Transverse colon (tissue), 4 donors: ENCODE data around the gene ITPRID2.

Experiments used
- EP300 ChIP-seq: sonication (generic); formaldehyde crosslinking; IDR thresholded peaks from one replicate; pipeline ENCODE4 v1.6.1; 2017; ENCODE audit warnings: antibody characterized with exemption, low read depth
- POLR2A ChIP-seq: fragments of 450-650 bp; IDR thresholded peaks from one replicate; pipeline ENCODE4 v1.6.1; 2016; ENCODE audit warnings: antibody characterized with exemption, mild to moderate bottlenecking, moderate library complexity
- POLR2AphosphoS5 ChIP-seq, 3 donors: sonication (generic); formaldehyde crosslinking; IDR thresholded peaks; one replicate each; pipeline ENCODE4 v1.6.1; 2016; ENCODE audit warnings: antibody characterized with exemption in 3 of 3
- TF ChIP-seq, protein P1 (sequence below), 5 experiments: fragments of 200-600 bp in 3 of 5; fragments of 450-650 bp in 2 of 5; sonication (generic) in 3 of 5; IDR thresholded peaks; 1 replicate in 2 of 5; 2 replicates in 3 of 5; pipeline ENCODE4 v1.5.1; 2016 to 2017; ENCODE audit warnings: antibody characterized with exemption in 5 of 5, inconsistent platforms in 3 of 5, mild to moderate bottlenecking in 2 of 5, moderate library complexity in 1 of 5

DNA sequence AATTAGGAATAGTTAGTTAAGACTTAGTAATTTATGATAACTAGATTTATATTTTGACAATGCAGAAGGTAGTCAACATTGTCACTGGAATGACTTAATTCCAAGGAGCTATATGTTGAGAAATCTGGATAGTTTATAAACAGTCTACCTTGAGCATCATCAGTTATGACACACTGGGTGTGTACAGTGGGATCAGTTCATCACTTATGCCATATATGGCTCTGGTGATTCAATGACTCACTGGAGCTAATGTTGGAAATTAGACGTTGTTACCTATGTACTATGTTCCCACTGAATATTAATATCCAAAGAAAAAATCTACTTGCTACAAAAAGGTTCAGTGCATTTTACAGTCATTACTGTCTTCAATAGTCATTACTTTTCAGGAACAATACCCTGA lies 34.0 kb upstream of the ITPRID2 start:
- TF ChIP-seq, protein P1, sequence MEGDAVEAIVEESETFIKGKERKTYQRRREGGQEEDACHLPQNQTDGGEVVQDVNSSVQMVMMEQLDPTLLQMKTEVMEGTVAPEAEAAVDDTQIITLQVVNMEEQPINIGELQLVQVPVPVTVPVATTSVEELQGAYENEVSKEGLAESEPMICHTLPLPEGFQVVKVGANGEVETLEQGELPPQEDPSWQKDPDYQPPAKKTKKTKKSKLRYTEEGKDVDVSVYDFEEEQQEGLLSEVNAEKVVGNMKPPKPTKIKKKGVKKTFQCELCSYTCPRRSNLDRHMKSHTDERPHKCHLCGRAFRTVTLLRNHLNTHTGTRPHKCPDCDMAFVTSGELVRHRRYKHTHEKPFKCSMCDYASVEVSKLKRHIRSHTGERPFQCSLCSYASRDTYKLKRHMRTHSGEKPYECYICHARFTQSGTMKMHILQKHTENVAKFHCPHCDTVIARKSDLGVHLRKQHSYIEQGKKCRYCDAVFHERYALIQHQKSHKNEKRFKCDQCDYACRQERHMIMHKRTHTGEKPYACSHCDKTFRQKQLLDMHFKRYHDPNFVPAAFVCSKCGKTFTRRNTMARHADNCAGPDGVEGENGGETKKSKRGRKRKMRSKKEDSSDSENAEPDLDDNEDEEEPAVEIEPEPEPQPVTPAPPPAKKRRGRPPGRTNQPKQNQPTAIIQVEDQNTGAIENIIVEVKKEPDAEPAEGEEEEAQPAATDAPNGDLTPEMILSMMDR (IDR thresholded peaks at IDR 0.05) = no peak
- TF ChIP-seq POLR2A (no peak), POLR2AphosphoS5 (IDR thresholded peaks at IDR 0.05) (no peak), EP300 (no peak)
